ENCODE results near the gene SEMA3A.
A peak's percentile ranks its signal among the peaks of the same experiment; 100 is the strongest.
"Not testable (repeated sequence)": the region's sequence is repeated elsewhere in the genome, so short reads cannot be mapped to it uniquely, and the experiment has no call there.

SEMA3A gene

DNA sequence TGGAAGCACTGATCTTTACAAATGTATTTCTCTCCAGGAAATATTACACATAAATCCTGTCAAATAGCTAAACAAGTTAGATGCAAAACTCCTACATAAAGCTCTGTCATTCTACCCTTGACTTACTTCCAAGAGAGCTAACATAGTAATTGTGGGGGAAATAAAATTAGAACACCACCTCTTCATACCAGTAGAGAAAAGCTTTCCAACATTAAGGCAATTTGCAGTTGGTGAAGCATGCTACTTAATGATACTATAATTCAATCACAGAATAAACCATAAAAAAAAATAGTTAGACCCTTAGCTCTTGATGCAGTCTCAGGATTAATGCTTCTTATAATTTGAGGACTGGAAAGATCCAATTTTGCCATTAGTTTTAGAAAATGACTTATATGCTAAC is 35.2 kb downstream of the SEMA3A start:
- no peak for DNase-seq (ENCODE audit: insufficient read length, low spot score)
- TF ChIP-seq, protein P1, sequence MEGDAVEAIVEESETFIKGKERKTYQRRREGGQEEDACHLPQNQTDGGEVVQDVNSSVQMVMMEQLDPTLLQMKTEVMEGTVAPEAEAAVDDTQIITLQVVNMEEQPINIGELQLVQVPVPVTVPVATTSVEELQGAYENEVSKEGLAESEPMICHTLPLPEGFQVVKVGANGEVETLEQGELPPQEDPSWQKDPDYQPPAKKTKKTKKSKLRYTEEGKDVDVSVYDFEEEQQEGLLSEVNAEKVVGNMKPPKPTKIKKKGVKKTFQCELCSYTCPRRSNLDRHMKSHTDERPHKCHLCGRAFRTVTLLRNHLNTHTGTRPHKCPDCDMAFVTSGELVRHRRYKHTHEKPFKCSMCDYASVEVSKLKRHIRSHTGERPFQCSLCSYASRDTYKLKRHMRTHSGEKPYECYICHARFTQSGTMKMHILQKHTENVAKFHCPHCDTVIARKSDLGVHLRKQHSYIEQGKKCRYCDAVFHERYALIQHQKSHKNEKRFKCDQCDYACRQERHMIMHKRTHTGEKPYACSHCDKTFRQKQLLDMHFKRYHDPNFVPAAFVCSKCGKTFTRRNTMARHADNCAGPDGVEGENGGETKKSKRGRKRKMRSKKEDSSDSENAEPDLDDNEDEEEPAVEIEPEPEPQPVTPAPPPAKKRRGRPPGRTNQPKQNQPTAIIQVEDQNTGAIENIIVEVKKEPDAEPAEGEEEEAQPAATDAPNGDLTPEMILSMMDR (IDR thresholded peaks at IDR 0.05; ENCODE audit: insufficient read depth, missing control alignments) = no peak
- no peak for FAIRE-seq

- FAIRE-seq (peak; percentile 53), DNase-seq (ENCODE audit: insufficient read length, low spot score) (no peak)
- TF ChIP-seq, protein P1 (IDR thresholded peaks at IDR 0.05; ENCODE audit: insufficient read depth, missing control alignments) = no peak
These were observed 37.4 kb downstream of the SEMA3A start for GRCh38 chr7:84157171-84157570.

DNA sequence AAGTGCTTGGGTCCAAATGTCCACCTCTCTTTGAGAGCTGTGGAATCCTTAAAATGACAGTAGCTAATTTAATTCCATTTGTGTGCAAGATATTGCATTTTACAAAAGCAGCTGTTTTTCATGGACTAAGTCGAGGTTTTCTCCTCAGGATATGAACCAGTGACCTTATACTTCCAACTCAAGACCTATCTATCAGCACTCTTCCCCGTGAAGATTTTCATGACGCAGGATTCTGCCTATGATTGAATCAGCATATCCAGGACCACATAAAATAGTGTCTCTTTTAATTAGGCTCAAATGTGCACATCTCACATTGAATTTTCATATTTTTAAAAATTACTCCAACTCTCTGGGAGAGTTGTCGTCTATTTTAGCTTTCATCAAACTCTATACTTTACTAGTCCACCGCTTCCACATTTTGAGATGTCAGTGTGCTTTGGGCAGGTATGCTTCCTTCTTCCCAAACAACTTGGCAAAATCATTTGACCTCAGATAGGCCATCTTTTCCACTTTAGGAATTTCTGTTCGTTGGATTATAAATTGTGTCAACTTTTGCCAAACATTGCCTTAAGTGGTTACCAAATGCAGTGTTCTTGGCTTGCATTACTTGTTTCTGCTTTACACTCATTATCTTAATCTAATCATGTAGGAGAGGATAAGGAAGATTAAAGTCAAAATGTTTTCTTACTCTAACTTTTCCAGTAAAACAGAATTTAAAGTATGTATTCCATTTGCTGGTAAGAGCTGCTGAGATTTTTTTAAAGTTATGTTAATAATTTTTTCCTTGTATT is 39.4 kb downstream of the SEMA3A start:
- FAIRE-seq (peak; percentile 56), DNase-seq (ENCODE audit: insufficient read length, low spot score) (no peak)
- TF ChIP-seq, protein P1 (IDR thresholded peaks at IDR 0.05; ENCODE audit: insufficient read depth, missing control alignments) = no peak

GRCh38 chr7:84152995-84153394 is 41.6 kb downstream of the SEMA3A start:
- DNase-seq (ENCODE audit: insufficient read length, low spot score) (no peak), FAIRE-seq (no peak)
- TF ChIP-seq, protein P1 (IDR thresholded peaks at IDR 0.05; ENCODE audit: insufficient read depth, missing control alignments) = no peak

GRCh38 chr7:84150370-84150769 is 44.2 kb downstream of the SEMA3A start:
- FAIRE-seq; DNase-seq (ENCODE audit: insufficient read length, low spot score): not testable (repeated sequence)

GRCh38 chr7:84149573-84149972 is 45.0 kb downstream of the SEMA3A start:
- no peak for FAIRE-seq

GRCh38 chr7:84145892-84146291 is 48.7 kb downstream of the SEMA3A start:
- TF ChIP-seq, protein P1 (IDR thresholded peaks at IDR 0.05; ENCODE audit: insufficient read depth, missing control alignments) = no peak
- DNase-seq (ENCODE audit: insufficient read length, low spot score) = no peak
- no peak for FAIRE-seq

More at GRCh38 chr7:84149573-84149972, 45.0 kb downstream of the SEMA3A start:
- no peak for DNase-seq (ENCODE audit: insufficient read length, low spot score)
- TF ChIP-seq, protein P1 (IDR thresholded peaks at IDR 0.05; ENCODE audit: insufficient read depth, missing control alignments) = no peak

All from D721Med (cell line).